T-helper 22 cell (primary cell): Measurements from ENCODE around the gene IAPP.
"Not testable (repeated sequence)": the region's sequence is repeated elsewhere in the genome, so short reads cannot be mapped to it uniquely, and the experiment has no call there.

Experiments
- DNase-seq: peaks from one replicate; pipeline ENCODE4 v3.0.0-alpha.2; 2020; ENCODE audit warnings: low read depth

IAPP gene

DNA sequence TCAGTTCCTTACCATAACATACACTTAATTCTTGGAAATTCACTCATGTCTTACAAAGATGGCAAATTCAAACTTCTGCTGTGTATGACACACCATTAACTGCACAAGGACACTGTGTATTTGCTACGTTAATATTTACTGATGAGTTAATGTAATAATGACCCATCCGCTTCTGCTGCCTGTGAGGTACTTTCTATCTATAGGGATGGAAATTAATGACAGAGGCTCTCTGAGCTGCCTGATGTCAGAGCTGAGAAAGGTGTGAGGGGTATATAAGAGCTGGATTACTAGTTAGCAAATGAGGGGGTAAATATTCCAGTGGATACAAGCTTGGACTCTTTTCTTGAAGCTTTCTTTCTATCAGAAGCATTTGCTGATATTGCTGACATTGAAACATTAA is at the start of gene IAPP:
Gene IAPP, plus strand, starts transcription at position 301 of the 400 bp plus-strand sequence. CDS start 450 bp downstream, outside the sequence.
- no peak for DNase-seq

DNA sequence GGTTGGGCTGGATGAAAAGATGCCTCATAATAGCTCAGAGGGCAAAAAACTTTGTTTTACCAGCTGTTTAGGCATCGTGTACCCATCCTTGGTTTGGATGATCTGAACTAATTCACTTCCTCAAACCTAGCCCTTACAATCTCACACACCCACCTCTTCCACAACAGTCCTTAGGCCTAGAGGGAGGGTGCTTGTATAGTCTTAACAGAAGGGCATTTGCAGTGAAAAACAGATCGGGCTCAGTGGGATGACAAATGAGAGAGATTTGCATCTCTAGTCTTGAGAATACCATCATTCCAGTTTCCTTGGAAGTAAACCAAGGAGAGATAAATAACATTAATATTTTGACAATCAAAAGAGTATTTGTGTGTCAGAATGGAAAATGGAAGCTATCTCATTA is 49.0 kb upstream of the IAPP start:
- DNase-seq = no peak

DNA sequence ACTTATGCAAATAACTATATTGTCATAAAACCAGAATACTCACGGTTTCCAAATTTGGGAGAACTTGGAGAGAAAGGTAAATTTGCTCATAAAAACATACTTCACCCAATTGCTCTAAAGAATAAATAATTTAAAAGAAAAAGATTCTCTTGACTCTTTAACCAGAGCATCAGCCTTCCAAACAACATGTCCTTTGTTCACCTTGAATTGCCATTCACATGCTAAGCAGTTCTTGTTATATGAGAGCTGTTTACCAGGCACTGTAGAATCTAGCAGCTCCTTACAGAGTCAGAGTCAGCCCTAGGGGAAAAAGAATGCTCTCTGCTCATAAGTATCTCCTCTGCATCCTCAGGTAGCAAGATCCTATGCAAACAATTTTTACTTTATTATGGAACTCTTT is 48.2 kb upstream of the IAPP start:
- no peak for DNase-seq

DNA sequence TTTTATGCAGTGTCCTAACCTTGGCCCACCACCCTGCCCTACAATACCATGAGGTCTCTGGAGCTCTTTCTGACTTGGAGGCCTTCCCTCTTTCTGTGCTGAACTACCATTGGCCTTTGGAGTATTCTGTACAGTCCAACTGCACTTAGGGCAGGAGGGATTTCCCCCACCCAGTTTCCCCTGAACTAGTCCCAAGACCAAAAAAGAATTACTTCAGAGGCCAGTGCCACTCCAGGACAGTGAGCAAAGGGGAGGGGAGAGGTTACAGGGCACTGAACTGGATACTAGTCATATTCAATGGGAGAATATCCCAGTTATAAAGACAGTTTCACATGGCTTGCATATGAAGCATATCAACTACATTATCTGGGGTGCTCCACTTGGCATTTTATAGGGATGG is 44.1 kb upstream of the IAPP start:
- DNase-seq = no peak

DNA sequence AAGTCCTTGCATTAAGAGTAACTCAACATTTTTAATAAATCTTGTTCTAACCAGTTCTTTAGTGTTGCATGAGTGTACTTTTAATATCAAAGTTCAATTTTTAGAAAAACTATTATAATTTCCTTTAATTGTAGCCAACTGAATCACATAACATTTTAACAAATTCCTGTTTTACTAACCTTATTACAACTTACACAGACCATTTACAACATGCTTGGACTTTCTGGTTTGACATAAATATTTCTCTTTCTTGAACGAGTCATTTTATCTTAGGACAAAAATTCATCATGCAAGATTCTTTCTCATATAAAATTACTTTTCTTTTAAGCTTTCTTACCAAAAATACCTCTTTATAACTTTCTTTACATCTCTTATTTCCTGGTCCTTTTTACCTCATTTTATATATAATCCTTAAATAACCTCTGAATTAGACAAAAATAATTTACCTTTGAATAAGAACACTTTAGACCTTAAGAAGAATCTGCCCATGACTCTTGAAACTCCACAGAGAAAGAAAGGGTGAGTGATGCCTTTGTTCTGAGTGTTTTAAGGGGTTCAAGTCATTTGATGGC is 41.9 kb upstream of the IAPP start:
- no peak for DNase-seq

DNA sequence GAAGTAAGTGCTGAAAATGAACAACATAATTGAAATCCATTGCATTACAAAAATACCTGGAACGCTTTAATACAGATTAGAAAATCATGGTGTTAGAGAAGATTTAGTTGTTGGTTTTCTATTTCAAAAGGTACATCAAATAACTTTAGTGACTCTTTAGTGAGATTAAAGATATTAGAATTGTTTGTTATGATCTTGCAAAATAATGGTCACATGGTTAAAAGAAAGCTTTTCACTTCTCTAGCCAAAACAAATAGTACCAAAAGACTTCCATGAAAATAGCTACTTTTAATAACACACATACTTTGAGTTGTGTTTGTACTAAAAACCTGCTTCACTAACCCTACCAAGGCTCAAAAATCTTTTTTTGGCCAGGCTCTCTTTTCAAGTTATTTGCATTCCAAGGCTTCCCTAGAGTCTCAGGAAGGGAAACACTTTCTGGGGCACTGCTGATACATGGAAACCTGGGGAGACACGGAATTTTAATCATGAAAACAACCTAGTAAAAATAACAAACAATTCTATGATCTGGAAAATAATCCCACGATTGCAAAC is 37.9 kb upstream of the IAPP start, which contains the start of gene SLCO1A2:
Gene SLCO1A2, minus strand, starts transcription at position 147 of the 555 bp plus-strand sequence. CDS start 270 bp downstream, outside the sequence.
- no peak for DNase-seq

DNA sequence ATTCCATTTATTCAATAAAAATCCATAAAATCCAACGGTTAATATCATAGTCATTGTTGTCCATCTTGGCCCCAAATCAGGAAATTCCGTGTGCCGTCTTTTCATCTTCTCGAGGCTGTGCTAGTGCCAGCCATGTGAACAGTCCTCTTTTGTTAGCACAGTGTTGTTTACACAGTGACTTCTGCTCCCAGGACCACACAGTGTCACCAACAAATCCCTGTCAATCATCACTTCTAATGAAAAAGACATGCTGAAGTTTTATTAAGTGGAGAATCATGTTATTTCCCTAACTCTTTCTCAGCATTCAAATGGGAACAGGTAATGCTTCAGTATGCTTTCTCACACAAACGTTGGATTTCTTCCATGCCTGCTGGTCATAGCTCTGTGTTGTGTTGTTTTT is 36.0 kb upstream of the IAPP start:
- DNase-seq = no peak

DNA sequence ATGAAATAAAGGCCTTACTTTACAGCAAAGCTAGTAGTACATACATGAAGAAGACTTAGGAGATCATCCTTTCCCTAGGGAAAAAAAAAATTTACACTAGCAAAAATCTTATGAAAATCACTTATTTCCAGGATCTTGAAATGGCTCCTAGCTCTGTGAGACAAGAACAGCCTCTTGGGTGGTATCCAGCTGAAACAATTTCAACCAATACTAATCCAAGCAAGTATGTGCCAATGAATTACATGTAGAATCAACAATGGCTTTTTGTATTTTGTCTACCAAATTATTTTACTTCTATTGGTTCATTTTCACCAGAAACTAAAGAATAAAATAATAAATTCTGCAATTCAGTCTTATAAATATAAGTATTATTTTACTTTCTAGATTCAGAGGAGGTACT is 35.2 kb upstream of the IAPP start:
- no peak for DNase-seq

DNA sequence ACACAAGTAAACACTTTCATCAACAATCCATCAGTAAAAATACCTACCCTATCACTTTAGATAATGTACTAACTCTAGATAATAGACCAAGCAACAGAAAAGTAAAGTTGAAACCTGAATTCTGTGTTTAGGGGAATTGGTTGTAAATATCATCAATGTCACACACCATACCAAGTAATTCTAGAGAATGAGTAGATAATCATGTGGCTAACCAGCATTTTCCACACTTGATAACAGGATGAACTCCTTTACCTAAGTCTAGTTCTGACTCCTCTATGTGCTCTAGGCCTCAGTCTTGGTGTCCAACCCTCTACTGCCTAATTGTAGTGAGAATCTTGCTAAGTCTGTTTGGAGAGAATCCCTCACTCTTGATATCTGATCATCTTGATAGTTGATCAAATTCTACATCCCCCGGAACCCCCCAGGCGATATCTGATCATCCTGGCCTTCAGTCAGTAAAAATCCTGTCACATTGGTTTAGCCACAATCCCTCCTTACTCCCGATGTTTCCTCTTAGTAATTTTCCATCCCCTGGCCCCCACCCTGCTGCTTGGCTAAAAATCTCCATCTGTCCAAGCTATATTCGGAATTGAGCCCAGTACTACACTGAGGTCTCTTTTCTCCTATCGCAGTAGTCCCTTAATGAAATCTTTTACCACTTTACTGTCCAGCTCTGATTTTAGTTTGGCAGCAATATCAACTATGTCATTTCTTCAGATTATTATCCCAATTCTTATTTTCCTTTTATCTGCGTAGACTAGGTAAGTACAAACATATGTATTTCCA is 34.5 kb upstream of the IAPP start:
- no peak for DNase-seq

DNA sequence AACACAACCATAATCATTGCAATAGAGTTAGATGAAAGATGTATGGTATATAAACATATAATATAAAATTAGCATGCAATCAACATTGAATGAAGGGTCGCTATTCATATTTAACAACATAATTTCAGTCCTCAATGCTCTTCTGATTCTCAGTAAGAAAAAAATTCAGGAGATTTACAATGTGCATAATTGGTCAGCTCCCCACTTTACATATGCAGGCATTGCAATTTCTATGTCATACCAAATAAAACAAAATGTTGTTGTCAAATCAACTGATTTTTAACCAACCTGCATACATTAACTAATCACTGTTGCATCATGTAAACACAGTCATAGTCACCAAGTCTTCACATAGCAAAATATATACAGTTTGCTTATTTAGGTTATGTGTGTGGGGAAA is 32.8 kb upstream of the IAPP start:
- no peak for DNase-seq

DNA sequence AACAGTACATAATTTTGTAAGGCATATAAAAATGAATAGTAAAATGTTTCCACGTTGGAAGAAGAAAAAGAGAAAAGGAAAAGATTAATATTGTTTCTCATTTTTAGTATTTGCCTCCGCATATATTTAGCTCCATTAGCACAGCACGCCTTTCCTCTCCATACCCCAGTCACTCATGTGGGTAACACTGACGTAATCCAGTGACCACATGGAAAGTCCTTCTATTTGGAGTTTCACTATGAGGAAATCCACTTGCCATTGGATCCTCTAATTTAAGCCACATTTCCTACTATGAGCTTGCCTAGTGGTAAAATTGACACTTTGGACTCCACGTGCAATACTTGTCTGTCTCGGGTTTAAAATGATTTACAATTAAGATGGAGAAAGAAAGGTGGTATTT is 32.3 kb upstream of the IAPP start:
- no peak for DNase-seq

DNA sequence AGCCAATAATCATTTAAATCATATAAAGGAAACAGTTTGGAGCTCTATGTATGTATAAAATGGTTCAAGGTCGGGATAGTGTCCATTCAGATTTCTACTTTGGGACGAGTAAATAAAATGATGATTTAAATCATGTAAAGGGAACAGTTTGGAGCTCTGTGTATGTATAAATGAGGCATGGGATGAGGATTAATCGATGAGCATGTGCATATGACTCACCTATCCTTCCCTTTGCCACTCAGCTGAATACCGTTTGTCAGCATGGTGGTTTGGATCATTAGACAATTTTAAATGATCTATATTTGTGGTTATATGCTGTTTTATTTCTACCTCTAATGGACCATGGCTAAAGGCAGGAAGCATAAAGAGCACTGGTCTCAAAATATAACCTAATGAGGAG is 30.9 kb upstream of the IAPP start:
- no peak for DNase-seq

DNA sequence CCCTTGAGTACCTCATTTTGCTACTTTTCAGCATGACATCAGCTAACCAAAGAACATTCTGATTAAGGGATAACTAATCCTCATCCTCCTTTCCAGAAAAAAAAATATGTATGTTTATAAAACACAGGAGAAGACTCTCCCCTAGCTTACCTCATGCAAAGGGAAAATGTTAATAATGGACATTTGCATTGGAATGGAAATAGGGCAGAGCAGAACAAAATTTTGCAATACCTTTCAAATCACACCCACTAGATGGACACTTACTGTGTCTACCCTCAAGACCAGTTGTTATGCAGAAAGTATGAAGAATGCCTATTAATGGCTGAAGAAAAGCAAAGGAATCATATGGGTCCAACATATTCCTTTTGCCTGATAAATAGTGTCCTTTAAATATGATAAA is 29.1 kb upstream of the IAPP start:
- no peak for DNase-seq

DNA sequence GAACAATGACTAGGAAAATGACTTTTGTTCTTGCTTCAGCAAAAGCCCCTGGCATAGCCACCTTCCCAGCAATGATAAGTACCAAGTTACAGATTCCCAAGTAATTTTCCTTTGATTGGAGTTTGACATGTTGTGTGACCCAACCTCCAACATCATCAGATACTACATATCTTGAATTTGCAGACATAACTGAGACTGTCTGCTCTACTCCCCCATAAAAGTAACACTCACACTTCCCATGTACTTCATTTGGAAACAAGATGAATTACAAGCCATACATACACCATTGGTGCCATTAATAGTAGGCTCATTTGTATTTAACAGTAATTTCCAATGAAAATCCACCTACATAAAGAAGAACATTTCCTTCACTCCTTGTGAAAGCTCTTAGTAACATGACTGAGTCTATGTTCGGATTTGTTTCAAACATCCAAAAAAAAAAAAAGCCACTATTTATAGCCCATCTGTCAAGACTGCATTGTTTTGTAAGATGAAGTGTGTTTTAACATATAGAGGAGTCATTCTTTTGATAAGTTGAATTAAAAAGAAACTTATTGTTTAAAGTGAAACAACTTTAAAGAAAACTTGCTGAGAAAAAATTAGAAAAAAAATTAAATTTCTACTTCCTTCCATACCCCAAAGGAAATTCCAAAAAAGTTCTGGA is 26.0 kb upstream of the IAPP start:
- no peak for DNase-seq

DNA sequence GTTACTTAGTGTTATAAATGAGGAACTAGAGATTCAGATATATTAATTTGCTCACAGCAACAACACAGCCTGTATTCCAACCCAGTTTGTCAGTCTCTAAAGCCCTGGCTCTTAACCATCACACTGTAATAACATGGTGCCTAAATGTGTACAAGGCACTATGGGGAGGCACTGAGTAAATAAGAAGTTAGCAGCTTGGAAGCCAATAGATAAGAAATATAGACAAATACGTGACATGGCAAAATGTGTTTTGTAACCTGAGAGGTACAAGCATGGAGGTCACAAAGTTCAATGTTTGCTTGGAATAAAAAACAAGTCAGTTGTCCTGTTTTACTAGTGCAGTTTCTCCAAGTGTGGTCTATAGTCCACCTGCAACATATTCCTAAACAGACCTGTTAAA is 21.7 kb upstream of the IAPP start:
- DNase-seq = no peak

DNA sequence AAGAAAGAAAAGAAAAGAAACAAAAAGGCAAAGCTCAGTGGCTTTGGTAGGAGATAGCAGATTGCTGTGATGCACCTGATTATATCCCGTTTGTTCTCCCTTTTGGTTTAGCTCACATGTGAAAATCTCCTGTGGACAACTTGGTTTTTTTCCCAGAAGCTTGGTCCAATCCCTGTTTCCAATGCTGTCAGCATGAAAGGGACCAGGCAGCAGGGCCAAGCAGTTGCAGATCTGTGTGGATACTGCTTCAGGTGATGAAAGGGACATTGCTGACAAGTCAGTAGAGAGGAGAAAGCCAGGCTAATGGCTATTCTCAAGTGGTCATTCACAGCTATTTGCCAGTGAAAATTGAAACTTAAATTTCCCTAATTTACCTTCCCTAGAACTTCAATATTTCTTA is 19.2 kb upstream of the IAPP start:
- DNase-seq = no peak

DNA sequence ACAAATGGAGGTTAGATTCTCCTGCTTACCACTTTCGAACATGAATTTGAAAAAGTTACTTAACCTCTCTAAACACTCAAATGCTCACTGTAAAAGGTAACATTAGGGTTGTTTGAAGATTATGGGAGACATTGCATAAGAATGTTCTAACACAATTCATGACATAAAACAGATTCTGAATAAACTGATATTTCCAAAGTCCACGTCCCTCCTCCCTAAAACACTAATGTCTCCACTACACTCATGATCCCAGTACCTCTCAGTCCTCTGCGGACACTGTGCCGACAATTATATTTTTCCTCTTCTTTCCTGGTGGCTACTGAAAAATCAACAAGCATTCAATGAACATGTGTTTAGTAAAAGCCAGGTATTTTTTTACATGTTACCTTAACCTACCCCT is 18.8 kb upstream of the IAPP start:
- DNase-seq = no peak

DNA sequence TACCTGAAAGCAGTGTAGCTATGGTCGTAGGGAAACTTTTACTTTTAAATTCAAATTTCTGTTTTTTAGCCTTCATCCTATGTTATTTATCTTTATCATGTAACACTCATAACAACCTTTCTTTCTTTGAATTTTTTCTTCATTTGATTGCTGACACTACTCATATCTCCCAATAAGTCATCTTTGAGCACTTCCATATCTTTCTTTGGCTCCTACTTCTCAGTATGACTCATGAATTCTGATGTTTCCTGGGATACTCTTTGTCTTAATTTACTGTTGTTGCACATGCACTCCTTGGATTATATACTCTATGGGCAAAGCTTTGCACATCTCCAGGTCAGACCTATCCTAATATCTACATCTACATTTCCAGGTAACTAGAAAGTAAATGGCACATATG is 18.1 kb upstream of the IAPP start:
- no peak for DNase-seq

DNA sequence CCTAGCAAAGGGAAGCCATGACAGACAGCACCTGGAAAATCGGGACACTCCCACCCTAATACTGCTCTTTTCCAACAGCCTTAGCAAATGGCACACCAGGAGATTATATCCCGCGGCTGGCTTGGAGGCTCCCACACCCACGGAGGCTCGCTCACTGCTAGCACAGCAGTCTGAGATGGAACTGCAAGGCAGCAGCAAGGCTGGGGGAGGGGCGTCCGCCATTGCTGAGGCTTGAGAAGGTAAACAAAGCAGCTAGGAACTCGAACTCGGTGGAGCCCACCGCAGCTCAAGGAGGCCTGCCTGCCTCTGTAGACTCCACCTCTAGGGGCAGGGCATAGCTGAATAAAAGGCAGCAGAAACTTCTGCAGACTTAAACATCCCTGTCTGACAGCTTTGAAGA is 12.1 kb upstream of the IAPP start:
- DNase-seq = not testable (repeated sequence)

DNA sequence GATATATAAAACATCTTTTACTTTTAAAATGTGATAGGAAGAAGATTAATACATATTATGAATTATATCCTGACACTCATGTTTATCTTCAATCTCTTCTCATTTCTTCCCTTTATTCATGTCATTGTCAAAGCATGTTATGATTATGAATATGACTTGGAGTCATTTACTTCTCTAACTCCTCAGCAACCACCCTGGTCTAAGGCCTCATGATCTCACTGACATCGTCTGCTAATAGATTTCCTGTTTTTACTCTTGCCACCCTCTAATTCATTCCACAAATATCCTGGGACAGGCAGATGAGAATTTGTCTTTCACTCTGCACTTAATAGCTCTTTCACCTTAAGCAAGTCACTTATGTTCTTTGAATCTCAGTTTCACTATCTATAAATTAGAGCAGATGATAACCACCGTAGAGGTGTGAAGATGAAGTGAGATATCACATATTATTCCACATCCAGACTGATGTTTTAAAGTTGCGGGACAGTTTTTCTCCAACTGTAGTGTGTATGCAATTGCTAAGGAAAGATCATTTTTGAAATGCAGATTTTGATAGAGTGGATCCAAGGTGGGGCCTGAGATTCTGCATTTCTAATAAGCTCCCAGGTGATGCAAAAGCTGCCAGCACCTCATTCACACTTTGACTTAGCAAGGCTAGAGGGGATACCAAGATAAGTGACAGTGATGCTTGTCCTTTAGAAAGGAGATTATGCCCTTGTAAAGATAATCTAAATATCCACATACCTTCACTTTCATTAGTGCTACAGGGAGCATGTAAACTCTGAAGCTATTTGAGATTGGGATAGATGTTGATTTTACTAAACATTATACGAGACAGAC is 3.3 kb upstream of the IAPP start:
- no peak for DNase-seq

DNA sequence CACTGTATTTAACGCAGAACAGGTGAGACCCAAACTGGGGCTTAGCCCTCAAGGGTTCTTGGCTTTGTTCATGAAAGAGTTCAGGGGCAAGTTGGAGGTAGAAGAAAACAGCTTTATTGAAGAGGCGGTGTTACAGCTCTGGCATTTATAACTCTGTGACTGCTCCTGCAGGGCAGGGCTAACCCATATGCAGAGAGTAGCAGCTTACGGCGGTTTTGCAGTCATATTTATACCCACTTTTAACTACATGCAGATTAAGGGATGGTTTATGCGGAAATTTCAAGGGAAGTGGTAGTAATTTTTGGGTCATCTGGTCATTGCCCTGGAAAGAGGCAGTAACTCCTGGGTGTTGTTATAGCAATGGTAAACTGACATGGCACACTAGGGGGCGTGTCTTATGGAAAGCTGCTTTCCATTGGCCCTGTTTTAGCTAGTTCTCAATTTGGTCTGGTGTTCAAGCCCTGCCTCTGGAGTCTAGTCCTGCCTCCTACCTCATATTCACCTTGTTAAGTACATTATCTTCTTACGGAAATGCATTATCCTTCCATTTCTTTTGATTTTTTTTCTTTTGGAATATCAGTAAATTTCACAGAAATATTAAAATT is 1.8 kb upstream of the IAPP start:
- DNase-seq = no peak

DNA sequence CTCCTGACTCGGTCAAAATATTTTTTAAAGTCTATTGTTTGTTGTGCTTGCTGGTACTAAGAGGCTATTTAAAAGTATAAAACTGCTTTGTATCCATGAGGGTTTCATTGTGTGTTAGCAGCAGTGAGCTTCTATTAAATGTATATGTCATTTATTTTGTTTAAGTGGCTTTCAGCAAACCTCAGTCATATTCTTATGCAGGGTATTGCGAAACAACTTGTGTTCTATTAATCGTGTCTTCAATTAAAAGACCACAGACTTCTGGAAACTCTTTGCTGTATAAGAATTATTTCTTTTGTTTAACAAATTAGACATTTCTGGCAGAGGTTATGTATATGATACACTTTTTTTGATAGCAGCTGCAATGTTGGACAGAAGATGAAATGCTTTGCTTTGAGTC is 6.5 kb downstream of the IAPP start:
- DNase-seq = no peak
